Liver (tissue), 9 donors: Measurements from ENCODE around the gene CFAP221. TPM values are rescaled to one million over a fixed set of nuclear protein-coding genes. Genes with fewer than 3 reads are reported as not detected.

Source experiments
- DNase-seq: peaks from one replicate; pipeline ENCODE4 v3.0.0-alpha.2; 2017; ENCODE audit warnings: low spot score
- H3K27ac ChIP-seq, 2 donors: one replicate each; pipeline ENCODE4 v1.7.0; 2013; ENCODE audit warnings: inconsistent platforms in 2 of 2, low read length in 2 of 2, control low read depth in 1 of 2, low read depth in 1 of 2, mild to moderate bottlenecking in 1 of 2
- H3K27me3 ChIP-seq, 4 donors: one replicate each; pipeline versions ENCODE4 v1.6.1 to v1.7.0; 2013; ENCODE audit warnings: low read length in 3 of 4, inconsistent platforms in 1 of 4, mild to moderate bottlenecking in 1 of 4, moderate library complexity in 1 of 4; ENCODE audit not compliant: control insufficient read depth in 4 of 4, insufficient read depth in 4 of 4
- H3K36me3 ChIP-seq, 4 donors: one replicate each; pipeline versions ENCODE4 v1.6.1 to v1.7.0; 2013; ENCODE audit warnings: low read length in 3 of 4, mild to moderate bottlenecking in 3 of 4, low read depth in 1 of 4, moderate library complexity in 1 of 4; ENCODE audit not compliant: control insufficient read depth in 4 of 4, insufficient read depth in 3 of 4
- H3K4me1 ChIP-seq, 4 donors: one replicate each; pipeline versions ENCODE4 v1.6.1 to v1.7.0; 2013; ENCODE audit warnings: low read length in 3 of 4, mild to moderate bottlenecking in 3 of 4, moderate library complexity in 1 of 4; ENCODE audit not compliant: control insufficient read depth in 4 of 4, insufficient read depth in 4 of 4
- H3K4me3 ChIP-seq, 3 donors: one replicate each; pipeline versions ENCODE4 v1.6.1 to v1.7.0; 2013; ENCODE audit warnings: low read length in 3 of 3, control low read depth in 1 of 3, low read depth in 1 of 3, mild to moderate bottlenecking in 1 of 3
- H3K9ac ChIP-seq, 2 donors: one replicate each; pipeline ENCODE4 v1.7.0; 2013; ENCODE audit warnings: low read length in 2 of 2, mild to moderate bottlenecking in 2 of 2, moderate library complexity in 2 of 2, control low read depth in 1 of 2, low read depth in 1 of 2
- H3K9me3 ChIP-seq, 4 donors: one replicate each; pipeline versions ENCODE4 v1.6.1 to v1.7.0; 2013; ENCODE audit warnings: low read length in 3 of 4; ENCODE audit not compliant: control insufficient read depth in 4 of 4
- ATF3 ChIP-seq: IDR thresholded peaks from 2 replicates; pipeline ENCODE4 v1.6.1; 2016; ENCODE audit warnings: antibody characterized with exemption
- CTCF ChIP-seq: fragments of 150-350 bp; IDR thresholded peaks from 2 replicates; pipeline ENCODE4 v1.5.1; 2017; ENCODE audit warnings: improper control_type of control experiment, low read depth, low read length; ENCODE audit not compliant: missing input control
- EGR1 ChIP-seq, 2 donors: IDR thresholded peaks; 2 replicates each; pipeline ENCODE4 v1.6.1; 2016 to 2018; ENCODE audit warnings: antibody characterized with exemption in 2 of 2, low read depth in 2 of 2
- FOXA1 ChIP-seq: IDR thresholded peaks from 2 replicates; pipeline ENCODE4 v1.6.1; 2016; ENCODE audit warnings: antibody characterized with exemption
- FOXA2 ChIP-seq: IDR thresholded peaks from 2 replicates; pipeline ENCODE4 v1.6.1; 2016; ENCODE audit warnings: antibody characterized with exemption
- GABPA ChIP-seq, 2 donors: IDR thresholded peaks in 1 of 2; conservative IDR thresholded peaks in 1 of 2; 2 replicates each; pipeline ENCODE4 v1.6.1; 2016; ENCODE audit warnings: antibody characterized with exemption in 2 of 2, mild to moderate bottlenecking in 1 of 2, moderate library complexity in 1 of 2
- HNF4G ChIP-seq: IDR thresholded peaks from 2 replicates; pipeline ENCODE4 v1.6.1; 2016; ENCODE audit warnings: antibody characterized with exemption
- JUND ChIP-seq, 2 donors: IDR thresholded peaks; 2 replicates each; pipeline ENCODE4 v1.6.1; 2016; ENCODE audit warnings: antibody characterized with exemption in 2 of 2
- NR2F2 ChIP-seq: IDR thresholded peaks from 2 replicates; pipeline ENCODE4 v1.6.1; 2016; ENCODE audit warnings: antibody characterized with exemption
- RAD21 ChIP-seq, 2 donors: IDR thresholded peaks; 2 replicates each; pipeline ENCODE4 v1.6.1; 2016; ENCODE audit warnings: antibody characterized with exemption in 2 of 2, mild to moderate bottlenecking in 2 of 2
- REST ChIP-seq: IDR thresholded peaks from 2 replicates; pipeline ENCODE4 v1.6.1; 2016; ENCODE audit warnings: antibody characterized with exemption, mild to moderate bottlenecking
- RXRA ChIP-seq, 2 donors: IDR thresholded peaks; 2 replicates each; pipeline ENCODE4 v1.6.1; 2017 to 2018; ENCODE audit warnings: antibody characterized with exemption in 2 of 2, mild to moderate bottlenecking in 1 of 2
- TAF1 ChIP-seq: conservative IDR thresholded peaks from 2 replicates; pipeline ENCODE4 v1.6.1; 2016; ENCODE audit warnings: antibody characterized with exemption, mild to moderate bottlenecking
- YY1 ChIP-seq: IDR thresholded peaks from 2 replicates; pipeline ENCODE4 v1.6.1; 2016; ENCODE audit warnings: antibody characterized with exemption, mild to moderate bottlenecking
- ZBTB33 ChIP-seq: IDR thresholded peaks from 2 replicates; pipeline ENCODE4 v1.6.1; 2016; ENCODE audit warnings: antibody characterized with exemption
- WGBS: extraction: QIAGEN DNeasy Blood & Tissue Kit; methylation state at CpG from one replicate; pipeline ENCODE4 v1.1.7; 2013; 5-methylcytosine and 5-hydroxymethylcytosine counted together
- polyA plus RNA-seq, 2 donors: library from polyadenylated mRNA; stranded (reverse) in 1 of 2; unstranded in 1 of 2; fragments of 200-250 nt in 1 of 2; fragments of >200 nt in 1 of 2; fragmentation: Nextera tagmentation in 1 of 2; extraction: Ambion mirVana in 1 of 2; gene quantifications; one replicate each; pipeline versions ENCODE4 v1.2.1 to v1.2.3, GENCODE V29; 2013 to 2015
- total RNA-seq, 2 donors: library from RNA; depleted of rRNA; stranded (reverse); fragments of >200 nt; gene quantifications; one replicate each; pipeline ENCODE4 v1.2.3, GENCODE V29; 2014
- TF ChIP-seq, protein P1 (sequence below): IDR thresholded peaks from 2 replicates; pipeline ENCODE4 v1.6.1; 2016; ENCODE audit warnings: antibody characterized with exemption
- donor health status: healthy.
- donor health status: healthy.
- donor health status: healthy.
- donor health status: healthy.
- donor health status: healthy.

Gene CFAP221
- total and polyA plus RNA-seq, 4 donors, result 0.23 to 3.1 (median 1.2) TPM

DNA sequence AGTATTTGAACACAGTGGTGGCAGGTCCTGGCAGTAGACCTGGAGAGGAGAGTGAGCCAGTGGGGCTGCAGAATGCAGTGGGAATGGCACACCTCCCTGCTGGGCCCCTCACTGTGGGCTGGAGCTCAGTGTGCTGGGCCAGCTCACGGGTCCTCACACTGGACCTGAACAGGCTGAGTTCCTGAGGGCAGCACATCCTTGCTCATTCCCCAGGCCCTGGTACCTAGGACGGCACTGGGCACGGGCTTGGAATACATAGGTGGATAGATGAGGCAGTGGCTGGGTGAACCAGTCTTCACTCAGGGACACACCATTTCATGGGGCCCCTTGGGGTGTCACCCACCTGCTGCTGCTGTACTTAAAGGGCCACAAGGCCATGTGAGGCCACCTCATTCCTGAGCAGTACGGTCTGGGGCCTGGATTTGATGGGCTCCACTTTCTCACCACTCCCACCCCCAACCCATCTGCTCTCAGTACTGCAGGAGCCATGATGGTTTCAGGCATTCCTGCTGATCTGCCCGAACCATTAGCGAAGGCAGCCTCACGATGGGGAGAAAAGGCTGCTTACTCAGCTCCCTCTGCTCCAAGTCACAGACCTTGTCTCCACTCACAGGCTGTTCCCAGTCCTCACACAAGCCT is 138.9 kb downstream of the CFAP221 start:
- TF ChIP-seq TAF1 (no peak), JUND (IDR thresholded peaks at IDR 0.05) (no peak), FOXA1 (no peak), YY1 (no peak), GABPA (IDR thresholded peaks at IDR 0.05 in 1 of 2, conservative IDR thresholded peaks at IDR 0.05 in 1 of 2) (no peak), REST (no peak)
- TF ChIP-seq, protein P1, sequence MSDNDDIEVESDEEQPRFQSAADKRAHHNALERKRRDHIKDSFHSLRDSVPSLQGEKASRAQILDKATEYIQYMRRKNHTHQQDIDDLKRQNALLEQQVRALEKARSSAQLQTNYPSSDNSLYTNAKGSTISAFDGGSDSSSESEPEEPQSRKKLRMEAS, result no peak
- WGBS, result 92% methylated on average over 7 of the region's 7 CpGs
- DNase-seq, result no peak
- Histone ChIP-seq H3K4me1 (peaks cover 3 to 18% (median 7%) of the 10 kb centered on the region in 4 donors), H3K9me3 (no peaks in the 10 kb centered on the region), H3K4me3 (no peak overlapping the region), H3K9ac (no peak overlapping the region), H3K27me3 (no peaks in the 10 kb centered on the region), H3K36me3 (peaks cover 3 to 23% (median 12%) of the 10 kb centered on the region in 4 donors), H3K27ac (no peak overlapping the region)

DNA sequence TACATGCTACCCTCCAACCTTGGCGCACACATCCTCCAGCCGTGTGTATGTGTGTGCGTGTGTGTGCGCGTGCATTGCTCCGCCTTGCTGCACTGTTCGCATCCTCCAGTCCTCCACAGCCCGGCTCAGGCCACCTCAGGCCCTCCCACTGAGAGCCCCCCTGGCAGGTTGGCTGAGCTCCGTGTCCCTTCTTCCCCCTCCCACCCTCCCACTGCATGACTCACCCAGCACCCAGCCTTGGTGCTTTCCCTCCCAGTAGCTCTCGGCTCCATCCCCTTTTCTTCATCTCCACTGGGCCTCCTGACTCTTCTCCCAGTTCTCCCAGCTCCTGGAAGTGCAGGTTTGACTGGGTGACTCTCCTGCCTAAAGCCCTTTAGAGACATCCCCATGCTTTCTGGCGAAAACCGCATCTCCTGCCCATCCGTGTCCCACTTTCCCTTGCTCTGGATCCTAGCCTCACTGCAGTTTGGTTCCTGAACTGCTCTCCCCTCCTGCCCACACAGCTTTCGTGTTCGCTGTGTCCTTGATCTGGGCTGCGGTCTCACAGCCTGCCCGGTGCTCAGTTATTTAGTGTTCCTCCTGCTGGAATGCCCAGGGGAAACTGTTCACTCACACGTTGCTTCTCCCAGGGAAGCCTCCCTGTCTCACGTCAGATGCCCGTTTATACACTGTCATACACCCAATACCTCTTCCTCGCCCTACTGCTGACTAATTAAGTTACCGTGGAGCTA is 139.6 kb downstream of the CFAP221 start:
- 87% methylated on average over 22 of the region's 22 CpGs for WGBS
- Histone ChIP-seq H3K9me3 (no peaks in the 10 kb centered on the region), H3K9ac (no peak overlapping the region), H3K27me3 (no peaks in the 10 kb centered on the region), H3K36me3 (peaks cover 3 to 25% (median 15%) of the 10 kb centered on the region in 4 donors), H3K4me1 (peaks cover 3 to 14% (median 6%) of the 10 kb centered on the region in 4 donors), H3K4me3 (no peak overlapping the region), H3K27ac (no peak overlapping the region)
- TF ChIP-seq YY1, result no peak
- TF ChIP-seq CTCF, result no peak
- TF ChIP-seq EGR1 (IDR thresholded peaks at IDR 0.05; ENCODE audit: low read depth in 2 of 2), result no peak
- TF ChIP-seq, protein P1, result no peak
- TF ChIP-seq FOXA1, result no peak
- no peak for TF ChIP-seq HNF4G
- TF ChIP-seq NR2F2, result no peak
- TF ChIP-seq ZBTB33, result no peak
- no peak for TF ChIP-seq RAD21 (IDR thresholded peaks at IDR 0.05)
- no peak for TF ChIP-seq REST
- no peak for TF ChIP-seq GABPA (IDR thresholded peaks at IDR 0.05 in 1 of 2, conservative IDR thresholded peaks at IDR 0.05 in 1 of 2)
- no peak for TF ChIP-seq JUND (IDR thresholded peaks at IDR 0.05)
- no peak for TF ChIP-seq TAF1
- no peak for TF ChIP-seq FOXA2
- no peak for TF ChIP-seq RXRA (IDR thresholded peaks at IDR 0.05)
- no peak for TF ChIP-seq ATF3
- no peak for DNase-seq
